GM19324 (cell line): ENCODE results near the gene RANGAP1.
"Not testable (repeated sequence)": the region's sequence is repeated elsewhere in the genome, so short reads cannot be mapped to it uniquely, and the experiment has no call there.

Experiments used
- ATAC-seq: cut with Tn5 transposase; IDR thresholded peaks from one replicate; pipeline ENCODE4 v1.9.1; 2021; ENCODE audit warnings: mild to moderate bottlenecking, moderate library complexity; ENCODE audit not compliant: unreplicated experiment, low FRiP score

The RANGAP1 gene

DNA sequence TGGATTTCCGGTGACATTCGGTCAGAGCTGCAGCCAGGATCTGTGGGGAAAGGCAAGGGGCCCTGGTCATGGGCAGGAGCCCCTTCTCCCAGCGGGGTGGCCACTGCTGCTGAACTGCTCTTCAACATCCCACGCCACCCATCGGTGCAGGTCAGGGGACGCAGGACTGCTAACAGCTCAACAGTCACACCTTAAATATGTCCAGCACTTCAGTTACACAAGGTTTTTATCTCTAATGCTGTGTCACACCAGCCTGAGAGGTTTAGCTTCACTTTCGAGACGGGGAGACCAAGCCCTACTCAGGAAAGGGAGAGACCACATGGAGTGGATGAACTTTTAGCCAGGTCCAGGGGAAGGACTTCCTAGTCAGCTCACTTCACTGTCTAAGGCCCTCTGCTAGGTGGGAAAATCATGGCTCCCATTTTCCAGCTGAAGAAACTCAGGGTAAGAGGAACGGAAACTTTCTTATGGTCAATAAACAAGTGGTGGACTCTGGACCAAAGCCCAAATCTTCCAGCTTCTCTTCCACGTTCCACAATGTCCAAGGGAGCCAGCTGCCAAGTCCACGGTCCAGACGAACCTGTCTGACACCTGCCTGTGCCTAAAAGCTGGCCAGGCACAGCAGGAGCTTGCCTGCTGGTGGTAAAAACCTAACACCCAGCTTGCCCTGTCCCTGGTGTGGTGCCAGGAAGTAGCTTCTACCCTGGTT is 24.3 kb downstream of the RANGAP1 start:
- ATAC-seq, result no peak

DNA sequence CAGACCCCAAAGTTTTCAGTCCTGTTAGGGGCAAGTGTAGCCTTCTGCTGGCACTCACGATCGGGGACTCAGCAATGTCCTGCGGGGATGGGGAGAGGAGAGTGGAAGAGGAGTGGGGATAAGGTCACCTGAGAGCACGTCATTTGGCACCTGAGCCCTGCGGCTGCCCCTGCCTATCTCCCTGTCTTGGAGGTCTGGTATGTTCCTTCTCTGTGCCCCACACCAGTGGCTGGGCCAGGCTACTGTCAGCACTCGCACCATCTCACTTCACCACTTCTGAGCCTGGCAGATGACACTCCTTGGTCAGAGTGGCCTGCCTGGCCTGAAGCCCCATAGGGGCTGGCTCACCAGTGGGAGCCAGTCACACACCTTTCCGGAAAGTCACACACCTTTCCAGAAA is 25.1 kb downstream of the RANGAP1 start:
- no peak for ATAC-seq

DNA sequence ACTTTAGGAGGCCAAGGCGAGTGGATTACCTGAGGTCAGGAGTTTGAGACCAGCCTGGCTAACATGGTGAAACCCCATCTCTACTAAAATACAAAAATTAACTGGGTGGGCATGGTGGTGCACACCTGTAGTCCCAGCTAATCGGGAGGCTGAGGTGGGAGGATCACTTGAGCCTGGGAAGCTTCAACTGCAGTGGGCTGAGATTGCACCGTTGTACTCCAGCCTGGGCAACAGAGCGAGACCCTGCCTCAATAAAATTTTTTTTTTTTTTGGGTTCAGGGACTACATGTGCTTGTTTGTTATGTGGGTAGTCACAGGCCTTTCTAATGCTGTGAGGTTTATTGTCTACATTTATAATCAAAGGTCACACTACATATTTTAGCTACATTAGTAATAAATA is 26.2 kb downstream of the RANGAP1 start:
- not testable (repeated sequence) for ATAC-seq

DNA sequence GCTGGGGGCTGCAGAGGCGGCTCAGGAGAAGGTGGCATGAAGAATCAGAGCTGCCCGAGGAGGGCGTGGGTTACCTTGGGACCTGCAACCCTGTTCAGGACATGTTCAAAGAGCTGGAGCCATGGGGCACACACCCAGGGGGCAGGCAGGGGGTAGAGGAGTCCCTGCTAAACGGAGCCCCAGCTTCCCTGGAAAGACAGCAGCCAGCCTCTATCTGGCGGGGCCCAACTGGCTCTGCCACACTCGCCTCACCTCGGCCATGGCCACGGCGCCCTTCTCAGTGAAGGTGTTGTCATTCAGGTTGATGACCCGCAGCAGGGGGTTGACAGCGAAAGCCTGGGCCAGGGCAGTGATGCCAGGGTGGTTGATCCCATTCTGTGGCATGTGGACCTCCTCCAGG is 28.3 kb downstream of the RANGAP1 start:
- ATAC-seq, result no peak

DNA sequence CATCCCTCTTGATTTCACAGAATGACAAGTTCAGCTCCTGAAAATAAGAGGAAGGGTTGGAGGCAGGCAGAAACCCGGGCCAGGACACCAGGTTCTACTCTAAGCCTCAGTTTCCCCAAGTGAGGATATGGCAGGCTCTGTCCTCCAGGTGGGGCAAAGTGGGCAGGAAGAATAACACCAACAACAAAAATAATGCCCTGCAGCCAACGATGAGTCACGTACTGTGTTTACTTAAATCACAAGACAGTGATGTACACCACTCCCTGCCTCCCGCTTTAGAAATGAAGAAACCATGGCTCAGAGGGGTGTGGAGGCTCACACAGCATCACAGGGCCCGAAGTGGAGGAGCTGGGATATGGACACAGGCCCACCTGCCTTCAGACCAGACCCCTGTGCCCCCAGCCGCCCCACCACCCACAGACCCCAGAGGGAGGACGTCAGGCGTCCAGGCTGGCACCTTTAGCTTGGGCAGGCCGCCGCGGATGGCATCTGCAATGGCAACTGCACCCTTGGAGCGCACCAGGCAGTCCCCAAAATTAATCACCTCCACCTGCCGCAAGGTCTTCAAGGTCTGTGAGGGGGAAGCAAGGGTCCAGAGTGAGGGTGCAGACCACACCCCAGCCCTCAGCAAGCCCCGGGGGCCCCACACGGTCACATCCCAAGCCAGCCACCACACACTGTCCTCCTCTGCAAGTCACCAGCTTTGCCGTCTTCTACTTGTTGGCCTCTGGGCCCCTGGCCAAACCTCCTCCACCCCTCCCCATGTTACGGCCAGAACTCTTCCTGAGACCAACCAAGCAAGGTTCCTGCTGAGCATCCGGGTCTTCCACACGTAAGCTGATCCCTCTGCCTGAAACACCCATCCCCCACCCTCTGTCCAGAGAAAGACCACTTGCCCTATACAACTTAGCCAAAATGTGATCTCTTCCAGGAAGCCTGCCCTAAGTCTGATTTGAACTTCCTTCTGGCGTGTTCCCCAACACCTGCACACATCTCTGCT is 29.4 kb downstream of the RANGAP1 start:
- ATAC-seq, result no peak

DNA sequence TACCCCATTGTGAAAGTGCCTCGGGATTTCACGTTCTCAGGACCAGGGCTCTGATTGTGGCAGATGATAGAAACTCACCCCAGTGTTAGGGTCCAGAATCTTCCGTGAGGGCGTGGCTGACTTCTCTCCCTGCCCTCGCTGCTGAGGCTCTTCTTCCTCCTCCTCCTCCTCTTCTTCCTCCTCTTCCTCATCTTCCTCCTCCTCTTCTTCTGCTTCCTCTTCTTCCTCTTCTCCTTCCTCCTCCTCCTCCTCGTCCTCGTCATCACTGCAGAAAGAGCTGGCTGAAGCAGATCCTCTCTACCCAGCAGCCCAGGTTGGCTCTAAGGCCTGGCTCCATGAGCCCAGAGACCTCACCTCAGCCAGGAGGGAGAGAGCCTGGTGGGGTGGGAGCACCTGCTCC is 31.8 kb downstream of the RANGAP1 start:
- no peak for ATAC-seq

DNA sequence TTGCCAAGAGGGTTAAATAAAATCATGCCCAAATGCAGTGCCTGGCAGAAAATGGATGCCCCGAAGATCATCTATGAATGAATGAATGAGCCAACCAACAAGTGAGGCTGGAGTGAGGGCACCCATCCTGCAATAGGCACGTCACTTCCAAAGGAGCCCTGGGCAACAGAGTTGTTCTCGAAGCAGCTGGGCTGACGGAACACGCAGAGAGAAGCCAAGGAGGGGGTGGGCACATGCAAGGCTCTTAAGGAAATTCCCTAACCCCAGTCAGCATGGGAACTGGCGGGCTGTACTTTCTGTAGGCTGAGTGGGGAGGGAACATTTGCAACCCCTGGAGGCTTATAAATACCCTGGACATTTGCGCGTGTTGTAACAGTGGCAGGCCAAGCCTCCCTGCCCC is 33.6 kb downstream of the RANGAP1 start:
- ATAC-seq, result no peak

DNA sequence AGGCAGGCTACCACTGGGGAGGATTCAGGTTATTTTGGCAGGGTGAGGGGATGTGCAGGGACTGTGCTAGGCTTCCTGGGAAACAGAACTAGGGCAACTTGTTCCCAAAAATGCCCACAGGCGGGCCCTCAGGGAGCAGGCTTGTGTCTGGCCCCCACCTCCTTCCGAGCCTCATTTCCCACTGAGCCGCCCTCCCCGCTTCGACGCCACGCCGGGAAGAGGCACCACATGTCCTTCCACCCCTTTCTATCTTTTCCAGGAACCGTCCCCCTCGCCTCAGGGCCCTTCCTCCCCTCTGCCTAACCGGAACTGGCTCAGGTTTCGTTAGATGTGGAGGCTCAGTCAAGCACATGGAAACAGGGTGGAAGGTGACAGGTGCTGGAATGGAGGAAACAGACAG is 35.9 kb downstream of the RANGAP1 start:
- ATAC-seq, result no peak

DNA sequence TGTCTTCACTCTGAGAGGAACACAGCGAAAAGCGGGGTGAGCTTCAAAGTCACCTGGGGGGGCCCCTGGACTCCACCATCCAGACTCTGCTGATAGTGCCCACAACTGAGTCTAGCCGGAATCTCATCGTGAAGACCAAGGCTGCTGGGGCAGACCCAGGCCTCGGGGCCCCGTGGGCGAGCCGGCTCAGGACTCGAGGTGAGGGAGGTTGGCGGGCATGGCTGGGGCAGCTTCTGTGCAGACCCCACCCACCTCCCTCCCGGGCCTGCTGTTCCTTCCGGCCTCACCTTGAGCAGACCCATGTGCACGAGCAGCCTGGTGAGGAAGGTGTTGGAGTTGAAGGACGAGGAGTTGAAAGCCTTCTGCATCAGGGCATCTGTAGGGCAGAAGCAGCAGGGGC is 36.5 kb downstream of the RANGAP1 start:
- ATAC-seq, result no peak

DNA sequence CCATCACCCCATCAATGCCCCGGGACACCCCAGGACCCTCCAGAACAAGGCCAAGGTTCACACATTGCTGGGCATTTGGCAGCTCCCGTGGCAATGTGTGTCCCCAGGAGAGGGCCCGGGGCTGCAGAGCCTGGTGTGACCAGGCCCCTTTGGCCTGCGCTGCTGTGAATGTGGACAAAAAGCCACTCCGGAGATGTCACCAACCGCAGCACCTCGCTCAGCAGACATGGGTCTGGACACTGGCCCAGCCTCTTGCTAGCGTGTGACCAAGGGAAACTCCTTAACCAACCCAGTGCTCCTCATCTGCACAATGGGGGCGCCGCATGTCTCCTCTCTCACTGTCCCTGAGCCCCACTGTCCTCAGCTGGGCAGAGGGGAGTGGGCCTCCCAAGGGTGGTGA is 37.2 kb downstream of the RANGAP1 start:
- no peak for ATAC-seq

DNA sequence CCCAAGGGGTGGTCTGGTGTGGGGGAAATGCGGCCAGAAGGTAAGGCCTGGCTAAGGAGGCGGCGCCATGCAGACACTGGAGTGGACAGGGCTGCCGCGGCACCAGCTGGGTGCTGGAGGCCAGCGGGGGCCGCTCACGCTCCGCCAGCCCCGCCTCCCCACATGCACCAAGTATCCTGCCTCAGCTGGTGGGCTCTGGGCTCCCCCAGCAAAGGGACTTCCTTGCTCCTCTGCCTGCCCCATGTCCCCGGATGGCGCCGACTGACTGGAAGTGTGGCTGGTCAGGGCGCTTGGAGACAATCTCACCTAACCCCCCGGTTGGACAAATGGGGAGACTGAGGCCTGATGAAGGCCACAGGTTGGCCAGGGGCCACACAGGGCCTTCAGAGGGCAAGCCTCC is 37.7 kb downstream of the RANGAP1 start:
- ATAC-seq, result no peak

DNA sequence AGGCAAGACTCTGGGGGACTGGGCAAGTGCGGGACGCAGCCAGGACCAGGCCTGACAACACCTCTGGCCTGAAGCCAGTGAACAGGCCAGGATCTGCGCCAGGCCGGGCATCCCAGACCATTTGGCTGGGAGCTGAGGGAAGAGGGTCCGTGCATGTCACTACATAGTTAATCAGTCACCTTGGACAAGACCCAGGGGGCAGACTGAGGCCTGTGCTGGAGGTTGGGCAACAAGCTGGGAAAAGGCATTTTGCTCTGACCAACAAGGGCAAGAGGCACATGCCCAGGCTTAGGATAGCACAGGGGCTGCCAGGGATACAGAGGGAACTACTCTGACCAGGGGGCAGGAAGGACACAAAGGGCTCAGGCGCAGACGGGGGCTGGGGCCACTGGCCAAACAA is 38.3 kb downstream of the RANGAP1 start:
- no peak for ATAC-seq

DNA sequence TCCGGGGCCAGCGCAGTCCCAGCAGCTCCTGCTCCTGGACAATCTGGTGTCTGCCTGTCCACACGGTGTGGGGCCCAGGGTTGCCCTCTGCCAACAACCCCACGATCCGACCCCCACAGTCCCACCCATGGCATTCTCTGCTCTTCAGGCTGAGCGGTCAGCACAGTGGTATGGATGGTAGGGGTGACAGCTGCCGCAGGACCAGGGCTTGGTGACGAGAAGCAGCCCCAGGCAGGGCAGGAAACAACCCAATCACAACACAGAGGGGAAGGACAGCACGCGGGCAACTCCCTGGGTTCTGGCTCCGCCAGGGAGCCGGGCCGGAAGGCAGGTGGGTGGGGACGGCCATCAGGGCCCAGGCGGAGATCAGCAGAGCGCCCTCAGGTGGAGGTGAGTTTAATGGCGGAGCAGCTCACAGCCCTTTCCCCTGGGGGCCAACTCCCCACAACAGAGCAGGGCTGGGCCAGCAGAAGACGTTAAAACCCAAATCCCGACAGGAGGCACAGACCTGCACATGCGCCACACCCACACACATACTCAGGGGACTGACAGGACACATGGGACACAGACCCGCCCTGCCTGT is 40.0 kb downstream of the RANGAP1 start:
- no peak for ATAC-seq

DNA sequence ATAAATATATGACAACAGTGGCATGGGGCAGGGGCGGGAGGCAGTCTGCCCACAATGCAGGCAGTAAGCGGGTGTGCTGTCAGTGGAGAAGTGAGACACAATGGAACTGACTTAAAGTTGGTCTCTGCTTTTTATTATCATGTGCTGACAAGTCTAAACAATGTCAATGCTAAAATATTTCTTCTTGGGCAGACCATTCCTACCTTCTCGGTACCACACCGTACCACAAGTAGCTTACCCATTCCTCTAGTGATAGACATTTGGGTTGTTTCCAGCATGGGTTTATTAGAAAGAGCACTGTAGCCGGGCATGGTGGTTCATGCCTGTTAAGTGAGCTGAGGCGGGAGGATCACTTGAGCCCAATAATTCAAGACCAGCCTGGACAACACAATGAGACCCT is 42.6 kb downstream of the RANGAP1 start:
- ATAC-seq, result no peak

DNA sequence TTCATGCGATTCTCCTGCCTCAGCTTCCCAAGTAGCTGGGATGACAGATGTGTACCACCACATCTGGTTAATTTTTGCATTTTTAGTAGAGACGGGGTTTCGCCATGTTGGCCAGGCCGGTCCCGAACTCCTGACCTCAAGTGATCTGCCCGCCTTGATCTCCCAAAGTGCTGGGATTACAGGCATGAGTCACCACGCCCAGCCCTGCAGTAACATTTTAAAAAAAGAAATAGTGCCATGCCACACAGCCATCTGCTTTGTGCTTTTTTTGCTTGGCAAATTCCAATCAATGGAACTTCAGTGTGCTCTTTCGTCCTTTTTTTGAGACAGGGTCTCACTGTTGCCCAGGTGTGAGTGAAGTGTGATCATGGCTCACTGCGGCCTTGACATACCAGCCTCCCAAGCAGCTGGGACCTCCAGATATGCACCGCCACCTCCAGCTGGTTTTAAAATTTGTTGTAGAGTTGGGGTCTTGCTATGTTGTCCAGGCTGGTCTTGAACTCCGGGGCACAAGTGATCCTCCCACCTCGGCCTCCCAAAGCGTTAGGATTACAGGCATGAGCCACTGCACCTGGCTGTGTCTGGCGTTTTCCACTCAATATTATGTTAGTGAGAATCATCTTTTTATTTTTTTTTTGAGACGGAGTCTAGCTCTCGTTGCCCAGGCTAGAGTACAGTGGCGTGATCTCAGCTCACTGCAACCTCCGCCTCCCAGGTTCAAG is 43.4 kb downstream of the RANGAP1 start:
- no peak for ATAC-seq

DNA sequence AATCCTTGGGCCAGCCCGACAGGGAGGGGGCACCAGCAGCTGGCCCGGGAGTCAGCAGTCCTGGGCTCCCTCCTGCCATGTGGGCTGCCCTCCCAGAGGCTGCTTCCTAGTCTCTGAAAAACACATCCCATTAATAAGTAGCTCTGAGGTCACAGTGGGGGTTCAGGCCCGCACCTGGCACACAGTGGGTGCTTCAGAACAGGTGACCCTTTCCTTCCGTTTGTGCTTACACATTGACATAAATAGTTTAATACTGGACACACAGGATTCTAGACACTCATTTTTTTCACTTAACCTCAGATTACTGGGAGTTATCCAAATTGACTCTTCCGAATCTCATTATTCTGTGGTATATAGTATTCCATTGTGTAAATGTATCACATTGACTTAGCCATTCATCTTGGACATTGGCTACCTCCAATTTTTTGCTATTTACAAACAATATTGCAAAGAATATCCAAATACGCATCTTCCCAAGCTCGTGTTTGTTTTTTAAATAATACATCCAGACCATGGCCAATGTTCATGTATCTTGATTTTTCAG is 44.8 kb downstream of the RANGAP1 start:
- no peak for ATAC-seq

DNA sequence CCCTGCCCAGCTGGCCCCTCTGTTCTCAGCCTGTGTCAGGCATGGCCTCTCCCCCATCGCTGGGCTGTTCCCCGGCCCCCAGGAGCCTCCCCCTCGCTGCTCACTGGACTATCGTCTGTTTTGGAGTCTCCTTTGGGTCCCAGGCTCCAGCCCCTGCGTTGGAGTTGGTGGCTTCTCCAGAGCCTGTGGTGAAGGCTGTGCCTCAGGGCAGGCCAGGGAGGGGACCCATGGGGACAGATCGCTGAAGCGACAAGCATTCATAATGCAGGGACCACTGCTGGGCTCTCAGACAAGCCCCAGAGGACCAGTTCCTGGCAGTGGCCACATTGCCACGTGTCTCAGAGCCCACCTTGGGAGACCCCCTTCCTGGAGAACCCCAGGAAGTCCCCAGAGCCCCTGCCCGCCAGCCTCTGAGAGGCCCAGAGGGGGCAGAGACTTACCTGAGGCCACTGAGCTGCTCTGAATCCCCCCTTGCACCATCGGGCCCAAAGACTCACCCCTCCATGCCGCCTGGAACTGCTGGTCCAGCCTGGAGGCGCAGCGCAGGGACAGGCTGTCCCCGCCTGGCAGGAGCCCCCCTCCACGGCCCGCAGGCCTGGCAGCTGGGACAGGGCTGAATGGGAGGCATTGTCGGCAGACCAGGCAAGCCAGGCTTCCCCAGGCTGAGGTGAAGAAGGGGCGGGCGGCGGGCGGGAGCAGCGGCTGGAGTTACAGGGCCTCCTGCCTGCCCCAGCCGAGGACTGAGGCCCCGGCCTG is 45.4 kb downstream of the RANGAP1 start, which contains the start of gene CHADL:
Gene CHADL, minus strand, starts transcription at position 555 of the 756 bp plus-strand sequence. Its CDS starts 50 bp downstream, at position 505.
- no peak for ATAC-seq

DNA sequence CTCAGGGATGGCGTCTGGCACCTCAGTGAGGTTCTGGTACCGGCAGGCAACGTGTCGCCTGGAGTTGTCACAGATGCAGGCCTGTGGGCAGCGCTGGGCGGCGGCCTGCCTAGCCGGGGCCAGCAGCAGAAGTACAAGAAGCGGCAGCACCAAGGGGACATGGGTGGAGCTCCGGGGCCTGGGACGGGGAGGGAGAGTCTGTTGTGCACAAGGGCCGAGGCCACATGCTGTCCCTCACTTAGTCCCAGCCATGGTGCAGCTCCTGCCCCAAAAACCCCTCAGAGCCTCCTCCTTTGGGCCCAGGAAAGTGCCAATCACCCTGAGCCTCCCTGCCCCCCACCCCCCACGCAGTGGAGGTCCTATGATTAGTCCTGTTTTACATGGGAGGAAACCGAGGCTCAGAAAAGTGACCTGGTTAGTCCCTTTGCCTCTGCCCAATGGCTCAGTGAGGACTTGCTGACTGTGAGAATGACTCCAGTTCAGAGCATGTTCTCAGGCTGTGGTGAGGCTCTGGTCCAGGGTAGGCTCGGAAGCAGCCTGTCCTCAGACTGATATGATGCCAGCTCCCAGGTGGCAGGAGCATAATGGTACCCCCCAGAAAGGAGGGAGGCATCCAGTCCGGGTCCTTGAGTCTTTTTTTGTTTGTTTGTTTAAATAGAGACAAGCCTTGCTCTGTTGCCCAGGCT is 46.4 kb downstream of the RANGAP1 start:
- ATAC-seq, result no peak
